Liver (tissue), 9 donors: ENCODE data around the gene ITGA5. TPM values are rescaled to one million over a fixed set of nuclear protein-coding genes. Genes with fewer than 3 reads are reported as not detected.
A peak's percentile ranks its signal among the peaks of the same experiment; 100 is the strongest.

ENCODE experiments used
- DNase-seq: peaks from one replicate; pipeline ENCODE4 v3.0.0-alpha.2; 2017; ENCODE audit warnings: low spot score
- H3K27ac ChIP-seq, 2 donors: one replicate each; pipeline ENCODE4 v1.7.0; 2013; ENCODE audit warnings: inconsistent platforms in 2 of 2, low read length in 2 of 2, control low read depth in 1 of 2, low read depth in 1 of 2, mild to moderate bottlenecking in 1 of 2
- H3K27me3 ChIP-seq, 4 donors: one replicate each; pipeline versions ENCODE4 v1.6.1 to v1.7.0; 2013; ENCODE audit warnings: low read length in 3 of 4, inconsistent platforms in 1 of 4, mild to moderate bottlenecking in 1 of 4, moderate library complexity in 1 of 4; ENCODE audit not compliant: control insufficient read depth in 4 of 4, insufficient read depth in 4 of 4
- H3K36me3 ChIP-seq, 4 donors: one replicate each; pipeline versions ENCODE4 v1.6.1 to v1.7.0; 2013; ENCODE audit warnings: low read length in 3 of 4, mild to moderate bottlenecking in 3 of 4, low read depth in 1 of 4, moderate library complexity in 1 of 4; ENCODE audit not compliant: control insufficient read depth in 4 of 4, insufficient read depth in 3 of 4
- H3K4me1 ChIP-seq, 4 donors: one replicate each; pipeline versions ENCODE4 v1.6.1 to v1.7.0; 2013; ENCODE audit warnings: low read length in 3 of 4, mild to moderate bottlenecking in 3 of 4, moderate library complexity in 1 of 4; ENCODE audit not compliant: control insufficient read depth in 4 of 4, insufficient read depth in 4 of 4
- H3K4me3 ChIP-seq, 3 donors: one replicate each; pipeline versions ENCODE4 v1.6.1 to v1.7.0; 2013; ENCODE audit warnings: low read length in 3 of 3, control low read depth in 1 of 3, low read depth in 1 of 3, mild to moderate bottlenecking in 1 of 3
- H3K9ac ChIP-seq, 2 donors: one replicate each; pipeline ENCODE4 v1.7.0; 2013; ENCODE audit warnings: low read length in 2 of 2, mild to moderate bottlenecking in 2 of 2, moderate library complexity in 2 of 2, control low read depth in 1 of 2, low read depth in 1 of 2
- H3K9me3 ChIP-seq, 4 donors: one replicate each; pipeline versions ENCODE4 v1.6.1 to v1.7.0; 2013; ENCODE audit warnings: low read length in 3 of 4; ENCODE audit not compliant: control insufficient read depth in 4 of 4
- ATF3 ChIP-seq: IDR thresholded peaks from 2 replicates; pipeline ENCODE4 v1.6.1; 2016; ENCODE audit warnings: antibody characterized with exemption
- CTCF ChIP-seq: fragments of 150-350 bp; IDR thresholded peaks from 2 replicates; pipeline ENCODE4 v1.5.1; 2017; ENCODE audit warnings: improper control_type of control experiment, low read depth, low read length; ENCODE audit not compliant: missing input control
- EGR1 ChIP-seq, 2 donors: IDR thresholded peaks; 2 replicates each; pipeline ENCODE4 v1.6.1; 2016 to 2018; ENCODE audit warnings: antibody characterized with exemption in 2 of 2, low read depth in 2 of 2
- FOXA1 ChIP-seq: IDR thresholded peaks from 2 replicates; pipeline ENCODE4 v1.6.1; 2016; ENCODE audit warnings: antibody characterized with exemption
- FOXA2 ChIP-seq: IDR thresholded peaks from 2 replicates; pipeline ENCODE4 v1.6.1; 2016; ENCODE audit warnings: antibody characterized with exemption
- GABPA ChIP-seq, 2 donors: IDR thresholded peaks in 1 of 2; conservative IDR thresholded peaks in 1 of 2; 2 replicates each; pipeline ENCODE4 v1.6.1; 2016; ENCODE audit warnings: antibody characterized with exemption in 2 of 2, mild to moderate bottlenecking in 1 of 2, moderate library complexity in 1 of 2
- HNF4A ChIP-seq, 2 donors: conservative IDR thresholded peaks; 2 replicates each; pipeline ENCODE4 v1.6.1; 2016; ENCODE audit warnings: antibody characterized with exemption in 2 of 2, mild to moderate bottlenecking in 2 of 2
- HNF4G ChIP-seq: IDR thresholded peaks from 2 replicates; pipeline ENCODE4 v1.6.1; 2016; ENCODE audit warnings: antibody characterized with exemption
- JUND ChIP-seq, 2 donors: IDR thresholded peaks; 2 replicates each; pipeline ENCODE4 v1.6.1; 2016; ENCODE audit warnings: antibody characterized with exemption in 2 of 2
- MAX ChIP-seq: IDR thresholded peaks from 2 replicates; pipeline ENCODE4 v1.6.1; 2016; ENCODE audit warnings: antibody characterized with exemption
- NR2F2 ChIP-seq: IDR thresholded peaks from 2 replicates; pipeline ENCODE4 v1.6.1; 2016; ENCODE audit warnings: antibody characterized with exemption
- RAD21 ChIP-seq, 2 donors: IDR thresholded peaks; 2 replicates each; pipeline ENCODE4 v1.6.1; 2016; ENCODE audit warnings: antibody characterized with exemption in 2 of 2, mild to moderate bottlenecking in 2 of 2
- REST ChIP-seq: IDR thresholded peaks from 2 replicates; pipeline ENCODE4 v1.6.1; 2016; ENCODE audit warnings: antibody characterized with exemption, mild to moderate bottlenecking
- RXRA ChIP-seq, 2 donors: IDR thresholded peaks; 2 replicates each; pipeline ENCODE4 v1.6.1; 2017 to 2018; ENCODE audit warnings: antibody characterized with exemption in 2 of 2, mild to moderate bottlenecking in 1 of 2
- SP1 ChIP-seq: IDR thresholded peaks from 2 replicates; pipeline ENCODE4 v1.6.1; 2018; ENCODE audit warnings: antibody characterized with exemption, mild to moderate bottlenecking
- TAF1 ChIP-seq: conservative IDR thresholded peaks from 2 replicates; pipeline ENCODE4 v1.6.1; 2016; ENCODE audit warnings: antibody characterized with exemption, mild to moderate bottlenecking
- YY1 ChIP-seq: IDR thresholded peaks from 2 replicates; pipeline ENCODE4 v1.6.1; 2016; ENCODE audit warnings: antibody characterized with exemption, mild to moderate bottlenecking
- ZBTB33 ChIP-seq: IDR thresholded peaks from 2 replicates; pipeline ENCODE4 v1.6.1; 2016; ENCODE audit warnings: antibody characterized with exemption
- WGBS: extraction: QIAGEN DNeasy Blood & Tissue Kit; methylation state at CpG from one replicate; pipeline ENCODE4 v1.1.7; 2013; 5-methylcytosine and 5-hydroxymethylcytosine counted together
- polyA plus RNA-seq, 2 donors: library from polyadenylated mRNA; stranded (reverse) in 1 of 2; unstranded in 1 of 2; fragments of 200-250 nt in 1 of 2; fragments of >200 nt in 1 of 2; fragmentation: Nextera tagmentation in 1 of 2; extraction: Ambion mirVana in 1 of 2; gene quantifications; one replicate each; pipeline versions ENCODE4 v1.2.1 to v1.2.3, GENCODE V29; 2013 to 2015
- total RNA-seq, 2 donors: library from RNA; depleted of rRNA; stranded (reverse); fragments of >200 nt; gene quantifications; one replicate each; pipeline ENCODE4 v1.2.3, GENCODE V29; 2014
- donor health status: healthy.
- donor health status: healthy.
- donor health status: healthy.
- donor health status: healthy.
- donor health status: healthy.

ITGA5 gene
- total and polyA plus RNA-seq, 4 donors: 26.6 to 60.7 (median 39.6) TPM

DNA sequence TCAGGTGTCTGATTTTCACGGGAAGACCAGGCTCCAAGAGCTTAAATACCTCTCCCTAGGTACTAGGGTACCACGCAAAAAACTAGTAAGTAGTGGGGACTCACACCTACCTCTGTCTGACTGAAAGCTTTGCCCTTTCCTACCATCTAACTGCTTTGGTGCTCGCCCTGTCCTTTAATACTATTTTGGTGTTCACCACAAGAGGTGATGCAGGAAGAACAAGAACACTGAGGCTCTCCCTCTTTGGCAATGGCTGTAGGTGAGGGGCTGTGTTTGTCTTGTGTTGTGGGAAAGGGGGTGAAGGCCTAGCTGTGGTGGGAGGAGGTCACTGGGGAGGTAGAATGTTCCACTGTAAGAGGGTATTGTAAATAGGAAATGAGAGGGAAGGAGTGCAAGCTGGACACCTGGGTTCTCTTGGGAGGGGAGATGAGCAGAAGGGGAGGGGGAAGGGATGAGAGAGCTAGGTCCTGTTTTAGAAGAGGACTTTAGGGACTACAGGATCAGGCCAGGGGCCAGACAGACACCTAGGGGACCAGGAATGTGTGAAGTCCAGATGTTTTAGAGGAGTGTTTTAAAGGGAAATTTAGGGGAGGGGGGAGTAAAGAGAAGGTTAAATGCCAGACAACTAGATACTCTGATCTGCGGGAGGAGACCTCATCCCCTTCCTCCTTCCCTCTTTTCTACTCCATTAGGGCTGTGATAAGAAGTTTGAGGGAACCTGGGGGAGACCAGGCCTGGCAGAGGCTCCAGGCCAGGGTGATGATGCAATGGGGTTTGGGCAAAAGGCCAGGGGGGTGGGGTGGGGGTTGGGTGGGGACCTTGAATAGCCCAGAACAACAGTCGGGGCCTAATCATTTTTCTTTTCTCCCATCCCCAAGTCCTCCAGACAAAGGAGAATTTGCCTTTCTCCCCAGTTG, 2.1 kb downstream of the ITGA5 start:
- no peak for DNase-seq
- 22% methylated on average over 5 of the region's 5 CpGs for WGBS
- no peaks in the 10 kb centered on the region for H3K36me3 ChIP-seq
- no peaks in the 10 kb centered on the region for H3K9me3 ChIP-seq
- H3K4me1 ChIP-seq: peaks cover 21 to 62% (median 55%) of the 10 kb centered on the region in 4 donors
- H3K27me3 ChIP-seq: no peaks in the 10 kb centered on the region
- peak overlapping the region; percentile 82 to 85 for H3K27ac ChIP-seq
- no peak for TF ChIP-seq FOXA2
- no peak for TF ChIP-seq GABPA (IDR thresholded peaks at IDR 0.05 in 1 of 2, conservative IDR thresholded peaks at IDR 0.05 in 1 of 2)
- peak; percentile 22 for TF ChIP-seq REST
- no peak for TF ChIP-seq NR2F2
- peak overlapping the region; percentile 64 to 88 for H3K9ac ChIP-seq
- peak overlapping the region in 2 of 3 donors; percentile 91 to 93 for H3K4me3 ChIP-seq

GRCh38 chr12:54415221-54415929, 3.7 kb downstream of the ITGA5 start:
- Histone ChIP-seq H3K9ac (peak overlapping the region in 1 of 2 donors; percentile 60), H3K27me3 (no peaks in the 10 kb centered on the region), H3K4me3 (peak overlapping the region in 2 of 3 donors; percentile 7 to 25), H3K4me1 (peaks cover 21 to 64% (median 56%) of the 10 kb centered on the region in 4 donors), H3K36me3 (no peaks in the 10 kb centered on the region), H3K27ac (peak overlapping the region; percentile 64 to 76), H3K9me3 (no peaks in the 10 kb centered on the region)
- no peak for TF ChIP-seq CTCF
- peak; percentile 33 for TF ChIP-seq ZBTB33
- TF ChIP-seq TAF1: peak; percentile 20
- TF ChIP-seq YY1: peak; percentile 78
- no peak for TF ChIP-seq ATF3
- peak in 1 of 2 donors; percentile 17 for TF ChIP-seq EGR1 (IDR thresholded peaks at IDR 0.05; ENCODE audit: low read depth in 2 of 2)
- peak; percentile 77 for TF ChIP-seq NR2F2
- peak; percentile 82 for TF ChIP-seq REST
- TF ChIP-seq MAX: peak; percentile 66
- peak in 1 of 2 donors; percentile 32 for TF ChIP-seq RAD21 (IDR thresholded peaks at IDR 0.05)
- peak; percentile 72 for TF ChIP-seq SP1
- peak; percentile 65 to 69 for TF ChIP-seq HNF4A (conservative IDR thresholded peaks at IDR 0.05)
- peak in 1 of 2 donors; percentile 32 for TF ChIP-seq JUND (IDR thresholded peaks at IDR 0.05)
- peak; percentile 84 to 87 for TF ChIP-seq RXRA (IDR thresholded peaks at IDR 0.05)
- TF ChIP-seq FOXA1: peak; percentile 72
- TF ChIP-seq GABPA (IDR thresholded peaks at IDR 0.05 in 1 of 2, conservative IDR thresholded peaks at IDR 0.05 in 1 of 2): no peak
- no peak for TF ChIP-seq HNF4G
- TF ChIP-seq FOXA2: no peak
- WGBS: 23% methylated on average over 4 of the region's 4 CpGs
- DNase-seq: no peak
